HG02610 (cell line): ENCODE results near the gene DNAH1.

Experiments used
- ATAC-seq: cut with Tn5 transposase; IDR thresholded peaks from one replicate; pipeline ENCODE4 v1.9.1; 2021; ENCODE audit warnings: mild to moderate bottlenecking, moderate library complexity; ENCODE audit not compliant: unreplicated experiment

Gene DNAH1

DNA sequence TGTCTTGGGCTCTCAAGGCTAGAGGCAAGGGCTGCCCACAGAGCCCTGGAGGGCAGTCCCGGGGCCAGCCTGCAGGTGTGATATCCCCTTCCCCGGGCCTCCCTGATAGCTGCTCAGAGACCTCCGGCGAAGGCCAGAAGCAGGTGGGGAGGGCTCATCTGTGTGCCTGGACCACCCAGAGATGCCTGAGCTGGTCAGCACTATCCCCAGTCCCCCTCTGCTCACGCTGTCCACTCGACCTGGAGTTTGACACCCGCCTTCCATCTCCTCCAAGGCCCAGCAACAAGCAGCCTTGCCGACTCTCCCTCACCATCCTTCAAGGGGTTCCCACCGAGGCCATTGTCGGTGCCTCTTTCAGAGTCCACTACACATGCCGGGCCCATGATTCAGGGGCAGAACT lies 39.4 kb downstream of the DNAH1 start:
- no peak for ATAC-seq

DNA sequence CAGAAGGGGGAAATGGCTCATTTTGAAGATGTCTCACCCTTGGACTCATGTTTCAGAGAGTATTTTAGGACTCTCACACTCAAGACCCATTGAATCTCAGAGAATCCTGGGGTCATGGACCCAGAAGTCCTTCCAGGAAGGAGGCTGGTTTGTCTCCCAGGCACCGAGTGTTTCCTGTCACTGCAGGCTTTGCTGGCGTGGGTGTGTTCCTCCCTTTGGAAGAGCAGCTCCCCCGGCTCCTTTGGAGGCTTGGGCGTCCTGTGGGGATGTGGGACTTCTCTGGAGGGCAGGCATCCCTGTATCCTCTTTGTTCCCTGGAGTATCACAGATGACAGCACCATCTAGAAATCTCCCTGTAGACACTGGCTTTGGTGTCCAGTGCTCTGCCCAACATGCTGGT lies 40.0 kb downstream of the DNAH1 start:
- ATAC-seq = no peak

DNA sequence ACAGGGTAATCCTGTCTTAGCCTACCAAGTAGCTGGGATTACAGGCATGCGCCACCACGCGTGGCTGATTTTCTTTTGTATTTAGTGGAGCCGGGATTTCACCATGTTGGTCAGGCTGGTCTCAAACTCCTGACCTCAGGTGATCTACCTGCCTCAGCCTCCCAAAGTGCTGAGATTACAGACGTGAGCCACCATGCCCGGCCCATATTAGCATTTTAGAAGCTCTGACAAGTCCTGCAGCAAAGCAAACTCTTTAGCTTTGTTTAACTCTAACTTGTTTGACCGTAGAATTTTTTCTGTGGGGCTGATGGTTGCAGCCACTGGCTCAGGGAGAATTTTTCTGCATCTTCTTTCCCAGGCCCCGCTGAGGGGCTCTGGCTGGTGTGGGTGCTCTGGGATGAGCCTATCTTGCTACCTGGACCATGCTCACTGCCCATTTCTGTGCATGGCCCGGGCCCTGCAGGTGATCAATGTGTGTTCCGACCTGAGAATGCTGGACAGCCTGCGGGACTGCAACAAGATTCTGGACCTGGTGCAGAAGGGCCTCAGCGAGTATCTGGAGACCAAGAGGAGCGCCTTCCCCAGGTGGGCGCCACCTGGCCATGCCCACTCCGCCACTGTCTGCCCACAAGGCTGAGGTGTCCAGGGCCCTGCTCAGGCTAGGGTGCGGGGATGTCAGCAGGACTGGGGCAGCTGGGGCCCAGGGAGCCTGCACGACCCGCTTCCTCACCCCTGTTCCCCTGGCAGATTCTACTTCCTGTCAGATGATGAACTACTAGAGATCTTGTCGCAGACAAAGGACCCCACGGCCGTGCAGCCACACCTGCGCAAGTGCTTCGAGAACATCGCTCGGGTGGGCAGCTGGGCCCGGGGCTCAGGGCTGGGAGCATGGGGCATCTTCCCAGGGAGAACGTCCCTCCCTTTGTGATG lies 41.3 kb downstream of the DNAH1 start:
- no peak for ATAC-seq

DNA sequence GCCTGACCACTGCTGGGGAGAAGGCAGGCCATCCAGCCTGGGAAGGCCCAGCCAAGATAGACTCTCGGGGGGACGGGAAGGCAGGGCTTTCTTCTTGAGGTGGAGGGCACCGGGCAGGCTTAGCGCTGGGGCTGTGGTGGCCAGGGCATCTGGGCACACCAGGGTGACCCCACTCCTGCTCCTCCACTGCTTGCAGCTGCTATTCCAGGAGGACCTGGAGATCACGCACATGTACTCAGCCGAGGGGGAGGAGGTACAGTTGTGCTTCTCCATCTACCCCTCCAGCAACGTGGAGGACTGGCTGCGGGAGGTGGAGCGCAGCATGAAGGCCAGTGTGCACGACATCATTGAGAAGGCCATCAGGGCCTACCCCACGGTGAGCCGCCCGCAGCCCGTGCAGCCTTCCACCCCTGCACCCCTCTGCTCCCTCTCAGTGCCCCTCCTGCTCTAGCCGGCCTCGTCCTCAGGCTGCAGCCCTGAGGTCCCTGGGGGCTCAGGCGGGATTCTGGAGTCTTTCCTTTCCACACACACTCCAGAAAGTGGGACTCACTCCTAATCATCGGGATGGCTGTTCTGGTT lies 42.3 kb downstream of the DNAH1 start:
- ATAC-seq = no peak

DNA sequence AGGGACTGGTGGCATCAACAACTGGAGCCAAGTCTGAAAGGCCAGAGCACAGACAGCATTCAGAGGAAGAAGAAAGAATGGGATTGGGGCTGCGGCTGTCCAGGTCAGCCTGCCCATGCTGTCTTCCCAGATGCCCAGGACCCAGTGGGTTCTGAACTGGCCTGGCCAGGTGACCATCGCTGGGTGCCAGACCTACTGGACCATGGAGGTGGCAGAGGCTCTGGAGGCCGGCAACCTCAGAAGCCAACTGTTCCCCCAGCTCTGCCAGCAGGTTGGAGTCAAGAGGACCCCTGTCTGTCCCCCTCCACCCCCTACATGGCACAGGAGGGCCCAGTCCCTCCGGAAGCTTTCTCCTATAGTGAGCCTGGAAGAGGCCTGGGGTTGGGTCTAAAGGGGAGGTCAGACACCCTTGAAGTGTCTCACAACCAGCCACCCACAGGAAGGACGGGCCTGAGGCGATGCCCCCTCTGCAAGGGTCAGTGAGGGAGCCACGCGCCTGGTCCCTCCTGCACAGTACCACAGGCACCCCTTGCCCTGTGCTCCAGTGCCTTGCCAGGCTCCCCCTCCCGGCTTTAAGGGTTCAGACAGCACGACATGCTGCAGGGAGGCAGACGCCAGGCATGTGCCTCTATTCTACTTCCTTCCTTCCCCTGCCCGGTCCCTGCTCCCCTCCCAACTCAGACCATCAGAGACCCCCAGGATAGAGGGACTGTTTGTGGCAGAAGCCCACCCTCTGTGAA lies 43.2 kb downstream of the DNAH1 start:
- ATAC-seq = no peak

GRCh38 chr3:52361011-52361410 lies 44.9 kb downstream of the DNAH1 start:
- ATAC-seq = no peak

GRCh38 chr3:52361454-52361853 lies 45.3 kb downstream of the DNAH1 start:
- no peak for ATAC-seq

- no peak for ATAC-seq
These were observed 45.8 kb downstream of the DNAH1 start for GRCh38 chr3:52361898-52362297.

DNA sequence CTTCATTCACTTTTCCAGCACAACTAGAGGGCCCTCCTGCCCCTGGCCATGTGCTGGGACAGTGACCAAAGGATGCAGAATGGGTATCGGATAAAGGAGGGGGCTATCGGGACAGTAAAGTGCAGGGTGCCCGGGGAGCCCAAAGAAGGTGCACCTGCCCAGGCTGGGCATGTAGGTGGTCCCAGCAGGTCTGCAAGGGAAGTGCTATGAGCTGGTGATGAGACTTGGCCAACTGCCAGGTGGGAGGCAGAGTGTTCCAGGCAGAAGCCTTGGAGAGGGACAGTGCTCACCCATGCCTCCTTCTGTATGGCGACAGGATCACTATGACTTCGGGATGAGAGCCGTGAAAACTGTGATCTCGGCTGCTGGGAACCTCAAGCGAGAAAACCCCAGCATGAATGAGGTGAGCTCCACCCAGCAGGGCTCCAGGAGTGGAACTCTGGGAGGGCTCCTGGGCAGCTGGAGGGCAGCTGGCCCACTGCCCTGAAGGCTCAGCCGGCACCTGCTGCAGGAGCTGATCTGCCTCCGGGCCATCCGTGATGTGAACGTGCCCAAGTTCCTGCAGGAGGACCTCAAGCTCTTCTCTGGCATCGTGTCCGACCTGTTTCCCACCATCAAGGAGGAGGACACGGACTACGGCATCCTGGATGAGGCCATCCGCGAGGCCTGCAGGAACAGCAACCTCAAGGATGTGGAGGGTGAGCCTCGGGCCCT lies 48.4 kb downstream of the DNAH1 start:
- no peak for ATAC-seq

GRCh38 chr3:52366527-52366926 lies 50.4 kb downstream of the DNAH1 start:
- ATAC-seq = no peak

DNA sequence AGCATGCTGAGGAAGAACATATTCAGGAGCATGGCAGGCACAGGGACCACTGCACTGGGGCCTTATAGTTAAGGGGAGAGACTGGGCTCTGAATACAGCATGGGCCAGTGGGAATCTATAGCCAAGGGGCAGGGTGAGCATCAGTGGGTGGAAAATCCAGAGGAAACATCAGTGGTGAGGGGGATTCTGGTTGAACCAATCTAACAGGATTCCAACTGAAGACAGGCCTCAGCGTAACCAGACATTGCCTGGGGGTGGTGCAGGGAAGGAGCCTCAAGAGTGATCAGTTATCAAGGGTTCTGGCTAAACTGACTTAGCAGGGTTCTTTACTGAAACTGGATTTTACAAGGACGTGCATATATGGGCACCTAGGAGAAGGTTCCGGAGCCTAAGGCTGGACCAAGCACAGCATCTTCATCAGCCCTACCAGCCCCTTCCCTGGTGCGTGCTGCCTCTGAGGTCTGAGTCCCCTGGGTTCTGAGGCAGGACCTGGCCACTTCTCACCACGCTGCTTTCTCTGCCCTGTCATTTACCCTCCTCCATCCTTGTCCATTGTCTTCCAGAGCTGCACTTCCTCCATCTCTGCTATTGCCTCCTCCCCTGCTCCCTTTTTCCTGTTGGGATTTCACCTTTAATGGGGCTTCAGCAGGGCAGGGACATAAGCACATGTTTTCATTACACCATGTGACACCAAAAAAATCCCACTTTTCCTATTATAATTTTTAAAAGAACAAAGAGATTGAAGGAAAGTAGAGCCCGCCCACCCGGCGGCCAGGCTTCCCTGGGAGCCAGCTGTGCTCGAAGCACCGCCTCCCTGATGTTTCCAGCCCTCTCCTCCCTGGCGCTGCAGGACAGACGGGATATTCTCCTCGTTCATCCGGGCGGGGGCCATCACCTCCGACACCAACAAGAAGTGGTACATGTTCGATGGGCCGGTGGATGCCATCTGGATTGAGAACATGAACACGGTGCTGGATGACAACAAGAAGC lies 52.1 kb downstream of the DNAH1 start:
- no peak for ATAC-seq

GRCh38 chr3:52370531-52370930 lies 54.4 kb downstream of the DNAH1 start:
- ATAC-seq = no peak

- ATAC-seq = no peak
These were observed 56.8 kb downstream of the DNAH1 start for GRCh38 chr3:52372822-52373504.

DNA sequence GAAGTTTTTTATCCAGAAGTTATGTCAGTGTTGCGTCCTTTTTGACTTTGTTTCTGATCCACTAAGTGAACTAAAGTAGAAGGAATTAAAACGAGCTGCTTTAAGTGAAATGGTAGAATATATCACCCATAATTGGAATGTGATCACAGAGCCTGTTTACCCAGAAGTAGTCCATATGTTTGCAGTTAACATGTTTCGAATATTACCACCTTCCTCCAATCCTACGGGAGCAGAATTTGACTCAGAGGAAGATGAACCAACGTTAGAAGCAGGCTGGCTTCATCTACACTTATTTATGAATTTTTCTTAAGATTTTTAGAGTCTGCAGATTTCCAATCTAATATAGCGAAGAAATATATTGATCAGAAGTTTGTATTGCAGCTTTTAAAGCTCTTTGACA lies 57.6 kb downstream of the DNAH1 start:
- ATAC-seq = no peak

- ATAC-seq = no peak
These were observed 58.1 kb downstream of the DNAH1 start for GRCh38 chr3:52374173-52374572.

GRCh38 chr3:52379610-52380009 lies 63.5 kb downstream of the DNAH1 start:
- ATAC-seq = no peak

GRCh38 chr3:52380023-52380422 lies 63.9 kb downstream of the DNAH1 start:
- ATAC-seq = no peak

GRCh38 chr3:52381623-52382022 lies 65.5 kb downstream of the DNAH1 start:
- ATAC-seq = no peak

- ATAC-seq = no peak
These were observed 67.3 kb downstream of the DNAH1 start for GRCh38 chr3:52383446-52383845.
